HepG2 (cell line): Measurements from ENCODE around the gene ZNF670. TPM values are rescaled to one million over a fixed set of nuclear protein-coding genes. Genes with fewer than 3 reads are reported as not detected.
A peak's percentile ranks its signal among the peaks of the same experiment; 100 is the strongest.

Experiments used
- ATAC-seq: fragments of 200-7000 bp; cut with Tn5 transposase; 3 replicates; pipeline ENCODE4 v1.9.1; 2020; ENCODE audit warnings: mild to moderate bottlenecking, moderate library complexity
- BruUV-seq: library from RNA; stranded (reverse); fragments of 400-500 nt; replicated peaks from 2 replicates; lab custom pipeline; 2021; lab: Mats Ljungman, UMichigan
- CTCF ChIA-PET: fragments of 300-600 bp; formaldehyde crosslinking; extraction: SDS; loops from one replicate; lab custom pipeline; 2021; ENCODE audit warnings: low total read pairs, inconsistent platforms, low intra/inter-chr PET ratio; lab: Yijun Ruan, JAX
- POLR2A ChIA-PET: fragments of 350-600 bp; sonication (Branson Sonifier 250); formaldehyde crosslinking; loops from one replicate; lab custom pipeline; 2020; ENCODE audit warnings: antibody characterized with exemption, inconsistent platforms; lab: Yijun Ruan, JAX
- DNase-seq: peaks from one replicate; pipeline ENCODE4 v3.0.0-alpha.2; 2015; ENCODE audit warnings: low spot score
- FAIRE-seq: peaks from 3 replicates; lab custom pipeline; 2011; peaks lifted over from hg19 to GRCh38; lab: Jason Lieb, UNC
- H2AFZ ChIP-seq: one replicate; pipeline ENCODE4 v1.6.1; 2011; ENCODE audit warnings: low read length, inconsistent platforms
- H3K27ac ChIP-seq: fragments of 300-600 bp; 3 replicates; pipeline ENCODE4 v1.8.0; 2011; ENCODE audit warnings: mixed run types, mild to moderate bottlenecking, mixed read lengths, low read length, inconsistent platforms; ENCODE audit not compliant: insufficient read depth; ENCODE audit errors: extremely low read length
- H3K27me3 ChIP-seq, 2 experiments: fragments of 200-600 bp in 1 of 2; 2 replicates in 1 of 2; 3 replicates in 1 of 2; pipeline versions ENCODE4 v1.6.0 to v1.8.0; 2011; ENCODE audit warnings: low read length in 2 of 2, mild to moderate bottlenecking in 2 of 2, moderate library complexity in 2 of 2, inconsistent platforms in 1 of 2; ENCODE audit not compliant: insufficient read depth in 2 of 2, control insufficient read depth in 1 of 2
- H3K36me3 ChIP-seq, 2 experiments: fragments of 200-600 bp in 1 of 2; replicated peaks in 1 of 2; 2 replicates in 1 of 2; 3 replicates in 1 of 2; pipeline versions ENCODE4 v1.5.1 to v1.8.0; 2011; ENCODE audit warnings: low read length in 2 of 2, inconsistent platforms in 1 of 2; ENCODE audit not compliant: insufficient read depth in 2 of 2, control insufficient read depth in 1 of 2
- H3K4me1 ChIP-seq: 2 replicates; pipeline ENCODE4 v1.5.1; 2012; ENCODE audit warnings: low read length, inconsistent platforms; ENCODE audit not compliant: insufficient read depth
- H3K4me2 ChIP-seq: 2 replicates; pipeline ENCODE4 v1.6.0; 2011; ENCODE audit warnings: low read depth, low read length, inconsistent platforms
- H3K4me3 ChIP-seq, 3 experiments: fragments of 200-600 bp in 1 of 3; sonication (generic), shearing (Covaris generic) in 1 of 3; replicated peaks in 1 of 3; 2 replicates each; pipeline ENCODE4 v1.5.1; 2011 to 2016; ENCODE audit warnings: low read length in 3 of 3, inconsistent platforms in 2 of 3, low read depth in 2 of 3, mild to moderate bottlenecking in 2 of 3, control low read depth in 1 of 3, mixed read lengths in 1 of 3; ENCODE audit not compliant: insufficient read depth in 1 of 3
- H3K79me2 ChIP-seq: one replicate; pipeline ENCODE4 v1.6.1; 2011; ENCODE audit warnings: low read length, inconsistent platforms; ENCODE audit not compliant: insufficient read depth
- H3K9ac ChIP-seq: 2 replicates; pipeline ENCODE4 v1.6.0; 2011; ENCODE audit warnings: mild to moderate bottlenecking, low read depth, low read length, inconsistent platforms; ENCODE audit not compliant: insufficient read depth
- H3K9me3 ChIP-seq: 2 replicates; pipeline ENCODE4 v1.5.1; 2012; ENCODE audit warnings: mild to moderate bottlenecking, low read length
- H4K20me1 ChIP-seq: 2 replicates; pipeline ENCODE4 v1.6.0; 2011; ENCODE audit warnings: inconsistent platforms, mild to moderate bottlenecking, low read length, moderate library complexity; ENCODE audit not compliant: insufficient read depth
- DPF2 ChIP-seq: sonication (generic); formaldehyde crosslinking; IDR thresholded peaks from 2 replicates; pipeline ENCODE4 v1.4.0; 2020; ENCODE audit warnings: mild to moderate bottlenecking, low read depth, missing genetic modification reagents, borderline replicate concordance
- DRAP1 ChIP-seq: IDR thresholded peaks from 2 replicates; pipeline ENCODE4 v1.6.1; 2016; ENCODE audit warnings: missing genetic modification reagents, missing compliant biosample characterization
- ELF1 ChIP-seq: sonication (generic); formaldehyde crosslinking; IDR thresholded peaks from 2 replicates; pipeline ENCODE4 v1.4.0; 2020; ENCODE audit warnings: missing genetic modification reagents
- GATA4 ChIP-seq: sonication (generic); IDR thresholded peaks from 2 replicates; pipeline ENCODE4 v1.6.1; 2016; ENCODE audit warnings: antibody characterized with exemption, low read depth, borderline replicate concordance
- GATAD2A ChIP-seq: IDR thresholded peaks from 2 replicates; pipeline ENCODE4 v1.6.1; 2016
- RFX1 ChIP-seq: fragments of 450-650 bp; IDR thresholded peaks from 2 replicates; pipeline ENCODE4 v1.6.1; 2017
- SSRP1 ChIP-seq: IDR thresholded peaks from 2 replicates; pipeline ENCODE4 v1.6.1; 2016; ENCODE audit warnings: control low read depth
- ZFP91 ChIP-seq: sonication (generic); formaldehyde crosslinking; IDR thresholded peaks from 2 replicates; pipeline ENCODE4 v1.9.0; 2022; ENCODE audit warnings: missing genetic modification reagents, mild to moderate bottlenecking, borderline replicate concordance
- ZNF326 ChIP-seq: sonication (generic); formaldehyde crosslinking; IDR thresholded peaks from 2 replicates; pipeline ENCODE4 v1.4.0; 2020; ENCODE audit warnings: missing genetic modification reagents, borderline replicate concordance
- ZNF557 ChIP-seq: sonication (generic); formaldehyde crosslinking; IDR thresholded peaks from 2 replicates; pipeline ENCODE4 v1.4.0; 2020; ENCODE audit warnings: missing genetic modification reagents
- WGBS: methylation state at CpG from one replicate; pipeline ENCODE4 v1.1.6; 2017; ENCODE audit warnings: low lambda C conversion rate; 5-methylcytosine and 5-hydroxymethylcytosine counted together
- in situ Hi-C: cut with HindIII; loops from 2 replicates; pipeline ENCODE4 v1.10.0; 2017; ENCODE audit warnings: low pct_unique_long_range_greater_than_20kb; ENCODE audit not compliant: extremely low pct_ligation_motif_present
- intact Hi-C: fragments of 100-400 bp; cut with micrococcal nuclease; formaldehyde crosslinking; loops from one replicate; pipeline ENCODE4 v1.10.0; 2022; ENCODE audit not compliant: unreplicated experiment
- polyA plus RNA-seq, 8 experiments: library from polyadenylated mRNA; depleted of rRNA in 3 of 8; stranded (reverse) in 7 of 8; unstranded in 1 of 8; fragments of >200 nt; fragmentation: Illumina TruSeq in 4 of 8; extraction: Trizol in 4 of 8; gene quantifications; 2 replicates each; pipeline versions ENCODE4 v1.2.1 to v1.2.3, GENCODE V29; 2011 to 2016; ENCODE audit warnings: low read depth in 4 of 8, missing spikeins in 1 of 8, mixed read lengths in 1 of 8; ENCODE audit not compliant: insufficient read depth in 1 of 8
- total RNA-seq, 5 experiments: library from RNA; depleted of rRNA; stranded (reverse); fragments of >200 nt; fragmentation: Illumina TruSeq; extraction: Trizol; gene quantifications; 2 replicates each; pipeline ENCODE4 v1.2.3, GENCODE V29; 2016; ENCODE audit warnings: low read depth in 1 of 5
- TF ChIP-seq, protein P1 (sequence below): sonication (generic); formaldehyde crosslinking; IDR thresholded peaks from 2 replicates; pipeline ENCODE4 v1.9.0; 2021; ENCODE audit warnings: missing genetic modification reagents, borderline replicate concordance
- TF ChIP-seq, protein P2 (sequence below): IDR thresholded peaks from 2 replicates; pipeline ENCODE4 v1.6.1; 2012; ENCODE audit warnings: low read length, improper control_type of control experiment
- TF ChIP-seq, protein P3 (sequence below): sonication (generic); formaldehyde crosslinking; IDR thresholded peaks from 2 replicates; pipeline ENCODE4 v1.5.0; 2020; ENCODE audit warnings: mild to moderate bottlenecking, missing genetic modification reagents

Gene ZNF670
- total and polyA plus RNA-seq, 2 of the 13 experiments (the other 11 are each of a cell fraction or from before 2014, with no cell fraction given): 4.2 to 10.9 TPM

- no TSS peak for BruUV-seq
- peak overlapping the region; percentile 21 for H3K4me2 ChIP-seq
- H3K79me2 ChIP-seq: peaks cover 65% of the 10 kb centered on the region
- peak overlapping the region; percentile 62 for H3K27ac ChIP-seq
- H4K20me1 ChIP-seq: no peaks in the 10 kb centered on the region
- WGBS: 20% methylated on average over 2 of the region's 2 CpGs
- 0 out of 2 replicates have a peak overlapping the region, but pooled peaks have one; percentile 39 for H3K9ac ChIP-seq
- intact Hi-C loops: no loop called here
- H3K36me3 ChIP-seq: no peaks in the 10 kb centered on the region
- peaks cover 70% of the 10 kb centered on the region for H3K9me3 ChIP-seq
- peak; percentile 89 for ATAC-seq
- DNase-seq: peak; percentile 88
- peaks cover 35% of the 10 kb centered on the region for H3K4me1 ChIP-seq
- no peaks in the 10 kb centered on the region for H3K27me3 ChIP-seq
- no peak overlapping the region for H3K4me3 ChIP-seq
- in situ Hi-C loops: no loop called here
- POLR2A ChIA-PET: interaction anchor here (1.1 to 2.0 kb wide), 2 partner anchors 24 to 135 kb away, joined by 4 to 6 read pairs; partner anchors contain the start of gene ZNF670
- CTCF ChIA-PET: no interaction called here
- H2AFZ ChIP-seq: no peak overlapping the region
- FAIRE-seq: no peak
- TF ChIP-seq DPF2 (CRISPR knock-in tag) (0 out of 2 replicates have a peak, but pooled peaks have one; percentile 20), SSRP1 (CRISPR knock-in tag) (0 out of 2 replicates have a peak, but pooled peaks have one; percentile 36), ZNF557 (CRISPR knock-in tag) (no peak), GATAD2A (CRISPR knock-in tag) (peak; percentile 61), GATA4 (peak; percentile 72; the same call in 1 of the 2 replicates), DRAP1 (CRISPR knock-in tag) (peak; percentile 14; the same call in 1 of the 2 replicates), ZNF326 (CRISPR knock-in tag) (no peak), ELF1 (no peak), RFX1 (no peak), ZFP91 (no peak)
- TF ChIP-seq, protein P1, sequence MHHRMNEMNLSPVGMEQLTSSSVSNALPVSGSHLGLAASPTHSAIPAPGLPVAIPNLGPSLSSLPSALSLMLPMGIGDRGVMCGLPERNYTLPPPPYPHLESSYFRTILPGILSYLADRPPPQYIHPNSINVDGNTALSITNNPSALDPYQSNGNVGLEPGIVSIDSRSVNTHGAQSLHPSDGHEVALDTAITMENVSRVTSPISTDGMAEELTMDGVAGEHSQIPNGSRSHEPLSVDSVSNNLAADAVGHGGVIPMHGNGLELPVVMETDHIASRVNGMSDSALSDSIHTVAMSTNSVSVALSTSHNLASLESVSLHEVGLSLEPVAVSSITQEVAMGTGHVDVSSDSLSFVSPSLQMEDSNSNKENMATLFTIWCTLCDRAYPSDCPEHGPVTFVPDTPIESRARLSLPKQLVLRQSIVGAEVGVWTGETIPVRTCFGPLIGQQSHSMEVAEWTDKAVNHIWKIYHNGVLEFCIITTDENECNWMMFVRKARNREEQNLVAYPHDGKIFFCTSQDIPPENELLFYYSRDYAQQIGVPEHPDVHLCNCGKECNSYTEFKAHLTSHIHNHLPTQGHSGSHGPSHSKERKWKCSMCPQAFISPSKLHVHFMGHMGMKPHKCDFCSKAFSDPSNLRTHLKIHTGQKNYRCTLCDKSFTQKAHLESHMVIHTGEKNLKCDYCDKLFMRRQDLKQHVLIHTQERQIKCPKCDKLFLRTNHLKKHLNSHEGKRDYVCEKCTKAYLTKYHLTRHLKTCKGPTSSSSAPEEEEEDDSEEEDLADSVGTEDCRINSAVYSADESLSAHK (CRISPR knock-in tag): no peak
- TF ChIP-seq, protein P2, sequence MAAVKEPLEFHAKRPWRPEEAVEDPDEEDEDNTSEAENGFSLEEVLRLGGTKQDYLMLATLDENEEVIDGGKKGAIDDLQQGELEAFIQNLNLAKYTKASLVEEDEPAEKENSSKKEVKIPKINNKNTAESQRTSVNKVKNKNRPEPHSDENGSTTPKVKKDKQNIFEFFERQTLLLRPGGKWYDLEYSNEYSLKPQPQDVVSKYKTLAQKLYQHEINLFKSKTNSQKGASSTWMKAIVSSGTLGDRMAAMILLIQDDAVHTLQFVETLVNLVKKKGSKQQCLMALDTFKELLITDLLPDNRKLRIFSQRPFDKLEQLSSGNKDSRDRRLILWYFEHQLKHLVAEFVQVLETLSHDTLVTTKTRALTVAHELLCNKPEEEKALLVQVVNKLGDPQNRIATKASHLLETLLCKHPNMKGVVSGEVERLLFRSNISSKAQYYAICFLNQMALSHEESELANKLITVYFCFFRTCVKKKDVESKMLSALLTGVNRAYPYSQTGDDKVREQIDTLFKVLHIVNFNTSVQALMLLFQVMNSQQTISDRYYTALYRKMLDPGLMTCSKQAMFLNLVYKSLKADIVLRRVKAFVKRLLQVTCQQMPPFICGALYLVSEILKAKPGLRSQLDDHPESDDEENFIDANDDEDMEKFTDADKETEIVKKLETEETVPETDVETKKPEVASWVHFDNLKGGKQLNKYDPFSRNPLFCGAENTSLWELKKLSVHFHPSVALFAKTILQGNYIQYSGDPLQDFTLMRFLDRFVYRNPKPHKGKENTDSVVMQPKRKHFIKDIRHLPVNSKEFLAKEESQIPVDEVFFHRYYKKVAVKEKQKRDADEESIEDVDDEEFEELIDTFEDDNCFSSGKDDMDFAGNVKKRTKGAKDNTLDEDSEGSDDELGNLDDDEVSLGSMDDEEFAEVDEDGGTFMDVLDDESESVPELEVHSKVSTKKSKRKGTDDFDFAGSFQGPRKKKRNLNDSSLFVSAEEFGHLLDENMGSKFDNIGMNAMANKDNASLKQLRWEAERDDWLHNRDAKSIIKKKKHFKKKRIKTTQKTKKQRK: no peak
- TF ChIP-seq, protein P3, sequence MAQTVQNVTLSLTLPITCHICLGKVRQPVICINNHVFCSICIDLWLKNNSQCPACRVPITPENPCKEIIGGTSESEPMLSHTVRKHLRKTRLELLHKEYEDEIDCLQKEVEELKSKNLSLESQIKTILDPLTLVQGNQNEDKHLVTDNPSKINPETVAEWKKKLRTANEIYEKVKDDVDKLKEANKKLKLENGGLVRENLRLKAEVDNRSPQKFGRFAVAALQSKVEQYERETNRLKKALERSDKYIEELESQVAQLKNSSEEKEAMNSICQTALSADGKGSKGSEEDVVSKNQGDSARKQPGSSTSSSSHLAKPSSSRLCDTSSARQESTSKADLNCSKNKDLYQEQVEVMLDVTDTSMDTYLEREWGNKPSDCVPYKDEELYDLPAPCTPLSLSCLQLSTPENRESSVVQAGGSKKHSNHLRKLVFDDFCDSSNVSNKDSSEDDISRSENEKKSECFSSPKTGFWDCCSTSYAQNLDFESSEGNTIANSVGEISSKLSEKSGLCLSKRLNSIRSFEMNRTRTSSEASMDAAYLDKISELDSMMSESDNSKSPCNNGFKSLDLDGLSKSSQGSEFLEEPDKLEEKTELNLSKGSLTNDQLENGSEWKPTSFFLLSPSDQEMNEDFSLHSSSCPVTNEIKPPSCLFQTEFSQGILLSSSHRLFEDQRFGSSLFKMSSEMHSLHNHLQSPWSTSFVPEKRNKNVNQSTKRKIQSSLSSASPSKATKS: no peak
These were observed 23.6 kb downstream of the ZNF670 start for GRCh38 chr1:247054992-247055415.
